Activated effector memory CD4-positive, alpha-beta T cell treated with anti-CD3 and anti-CD28 coated beads, Interleukin-2, amount 50 U/mL, for 16 hours (primary cell): ENCODE data around the gene NARS2.

Experiments
- DNase-seq: peaks from one replicate; pipeline ENCODE4 v3.0.0-alpha.2; 2020

NARS2 gene

GRCh38 chr11:78428266-78428636, 146.4 kb downstream of the NARS2 start:
- no peak for DNase-seq

- DNase-seq: no peak
These were observed 146.9 kb downstream of the NARS2 start for GRCh38 chr11:78427615-78428265.

- DNase-seq: no peak
These were observed 147.8 kb downstream of the NARS2 start for GRCh38 chr11:78426845-78427244.

- DNase-seq: no peak
These were observed 149.1 kb downstream of the NARS2 start for GRCh38 chr11:78425399-78426070.

- DNase-seq: no peak
These were observed 150.1 kb downstream of the NARS2 start for GRCh38 chr11:78424334-78425270.

GRCh38 chr11:78423241-78423640, 151.4 kb downstream of the NARS2 start:
- DNase-seq: no peak

GRCh38 chr11:78420796-78421209, 153.9 kb downstream of the NARS2 start:
- DNase-seq: peak; percentile 75

GRCh38 chr11:78420255-78420764, 154.4 kb downstream of the NARS2 start:
- peak; percentile 81 for DNase-seq

- no peak for DNase-seq
These were observed 155.3 kb downstream of the NARS2 start for GRCh38 chr11:78419327-78419726.

GRCh38 chr11:78418584-78419211, 156.0 kb downstream of the NARS2 start:
- no peak for DNase-seq

- DNase-seq: peak; percentile 91
These were observed 156.6 kb downstream of the NARS2 start for GRCh38 chr11:78417888-78418583.

GRCh38 chr11:78417175-78417887, 157.3 kb downstream of the NARS2 start, which contains the start of gene GAB2:
Gene GAB2, minus strand, starts transcription at chr11:78417820. Its CDS starts 100 bp downstream, at chr11:78417720.
- peak; percentile 76 for DNase-seq

GRCh38 chr11:78416285-78417174, 158.1 kb downstream of the NARS2 start:
- DNase-seq: peak; percentile 92

- no peak for DNase-seq
These were observed 159.3 kb downstream of the NARS2 start for GRCh38 chr11:78415338-78415737.

- DNase-seq: no peak
These were observed 160.2 kb downstream of the NARS2 start for GRCh38 chr11:78414321-78415051.

- no peak for DNase-seq
These were observed 166.0 kb downstream of the NARS2 start for GRCh38 chr11:78408619-78409018.

- no peak for DNase-seq
These were observed 168.0 kb downstream of the NARS2 start for GRCh38 chr11:78406568-78407196.

GRCh38 chr11:78405805-78406204, 168.9 kb downstream of the NARS2 start:
- no peak for DNase-seq

- DNase-seq: no peak
These were observed 170.9 kb downstream of the NARS2 start for GRCh38 chr11:78403781-78404180.
